Erythroblast (primary cell): Measurements from ENCODE around the gene PPARG.

Experiments used
- GATA1 ChIP-seq: IDR thresholded peaks from 2 replicates; pipeline ENCODE4 v1.6.1; 2011; ENCODE audit warnings: low read depth, mild to moderate bottlenecking, control low read depth, low read length, moderate library complexity
- POLR2A ChIP-seq: IDR thresholded peaks from 2 replicates; pipeline ENCODE4 v1.6.1; 2011; ENCODE audit warnings: mild to moderate bottlenecking, low read length

DNA sequence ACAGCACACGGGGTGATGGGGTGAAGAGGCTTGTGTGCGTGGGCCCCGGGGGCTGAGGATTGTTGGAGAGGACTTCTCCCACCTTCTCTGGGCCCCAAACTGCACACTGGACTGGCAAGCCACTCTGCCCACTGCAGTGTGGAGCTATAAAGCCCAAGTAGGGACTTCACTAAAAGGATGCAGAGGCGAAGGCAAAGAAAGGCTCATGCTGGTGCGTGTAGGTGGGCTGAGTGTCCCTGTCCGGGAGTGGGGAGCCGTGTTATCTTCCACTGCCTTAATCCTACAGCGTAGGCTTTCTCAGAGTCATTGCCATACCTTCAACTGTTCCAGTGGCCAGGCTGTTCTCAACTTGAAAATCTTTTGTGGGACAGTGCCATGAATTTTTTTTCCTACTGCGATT is 3.9 kb downstream of the PPARG start:
- TF ChIP-seq POLR2A (no peak), GATA1 (no peak)
